Left lung (tissue), 10 donors: ENCODE data around the gene SPC24. TPM values are rescaled to one million over a fixed set of nuclear protein-coding genes. Genes with fewer than 3 reads are reported as not detected.
"Not testable (repeated sequence)": the region's sequence is repeated elsewhere in the genome, so short reads cannot be mapped to it uniquely, and the experiment has no call there.

Experiments used
- ATAC-seq: fragments of 200-7000 bp; cut with Tn5 transposase; one replicate; pipeline ENCODE4 v1.9.1; 2020; ENCODE audit warnings: moderate library complexity
- DNase-seq, 4 donors: peaks; one replicate each; pipeline ENCODE4 v3.0.0-alpha.2; 2013 to 2020
- H3K27ac ChIP-seq, 2 donors: fragments of 200-600 bp; sonication (generic) in 1 of 2; one replicate each; pipeline versions ENCODE4 v1.5.0 to v1.8.0; 2020 to 2021
- H3K27me3 ChIP-seq, 2 donors: fragments of 200-600 bp; sonication (generic) in 1 of 2; one replicate each; pipeline versions ENCODE4 v1.5.0 to v1.8.0; 2020 to 2021
- H3K36me3 ChIP-seq, 2 donors: fragments of 200-600 bp; sonication (generic) in 1 of 2; one replicate each; pipeline versions ENCODE4 v1.5.0 to v1.8.0; 2020 to 2021
- H3K4me1 ChIP-seq, 2 donors: fragments of 200-600 bp; one replicate each; pipeline ENCODE4 v1.8.0; 2021
- H3K4me3 ChIP-seq, 2 donors: fragments of 200-600 bp; sonication (generic) in 1 of 2; one replicate each; pipeline versions ENCODE4 v1.5.0 to v1.8.0; 2020 to 2021; ENCODE audit warnings: mild to moderate bottlenecking in 1 of 2
- H3K9me3 ChIP-seq, 2 donors: fragments of 200-600 bp; sonication (generic) in 1 of 2; one replicate each; pipeline versions ENCODE4 v1.5.0 to v1.8.0; 2020 to 2021
- CTCF ChIP-seq, 2 donors: fragments of 200-600 bp; sonication (generic) in 1 of 2; IDR thresholded peaks; one replicate each; pipeline versions ENCODE4 v1.5.0 to v1.8.0; 2021; ENCODE audit warnings: antibody characterized with exemption in 2 of 2
- intact Hi-C, 2 donors: fragments of 100-400 bp; cut with DNase I; formaldehyde crosslinking; loops; one replicate each; pipeline versions ENCODE4 v1.11.2 to v1.14.2; 2022
- polyA plus RNA-seq, 6 donors: library from polyadenylated mRNA; unstranded; fragments of 120-200 nt; gene quantifications; one replicate each; pipeline ENCODE4 v1.2.1, GENCODE V29; 2013; ENCODE audit not compliant: insufficient read length in 6 of 6
- total RNA-seq, 2 donors: library from RNA; stranded (reverse); fragmentation: NEBNext Ultra II Directional; extraction: Animal tissue kit (Norgen Biotek cat#: 25700); gene quantifications; one replicate each; pipeline ENCODE4 v1.2.1, GENCODE V29; 2021
- donor health status: DM: no; HTN: yes; CAD: no.
- donor health status: DM: no; HTN: no; CAD: no.

The SPC24 gene
- total and polyA plus RNA-seq, 8 donors = 5.4 to 40.2 (median 20.3) TPM

GRCh38 chr19:11145536-11145924 is 10.1 kb downstream of the SPC24 start:
- Histone ChIP-seq H3K4me1 (peaks cover 19 to 43% of the 10 kb centered on the region in 2 donors), H3K4me3 (no peak overlapping the region), H3K27ac (peak overlapping the region in 1 of 2 donors; percentile 48), H3K9me3 (no peaks in the 10 kb centered on the region), H3K27me3 (no peaks in the 10 kb centered on the region), H3K36me3 (peaks cover 0 to 15% of the 10 kb centered on the region in 2 donors)
- intact Hi-C loops = loop anchor here in 1 of 2 donors (10.0 kb wide), 1 partner anchor 49 kb away; the partner anchor contains the start of gene KANK2
- no peak for DNase-seq
- TF ChIP-seq CTCF (IDR thresholded peaks at IDR 0.05) = no peak
- ATAC-seq = no peak

GRCh38 chr19:11142528-11143171 is 12.9 kb downstream of the SPC24 start:
- peak overlapping the region; percentile 94 to 96 for H3K27ac ChIP-seq
- no peaks in the 10 kb centered on the region for H3K27me3 ChIP-seq
- TF ChIP-seq CTCF (IDR thresholded peaks at IDR 0.05) = no peak
- peaks cover 36 to 69% of the 10 kb centered on the region in 2 donors for H3K4me1 ChIP-seq
- no peak overlapping the region for H3K4me3 ChIP-seq
- ATAC-seq (peak; percentile 80), DNase-seq (peak; percentile 77 to 96 (median 92))
- no peaks in the 10 kb centered on the region for H3K9me3 ChIP-seq
- intact Hi-C loops = loop anchor here in 1 of 2 donors (10.0 kb wide), 1 partner anchor 52 kb away; the partner anchor contains the start of gene KANK2
- H3K36me3 ChIP-seq = peaks cover 0 to 15% of the 10 kb centered on the region in 2 donors

GRCh38 chr19:11141937-11142527 is 13.6 kb downstream of the SPC24 start:
- TF ChIP-seq CTCF (IDR thresholded peaks at IDR 0.05) = no peak
- intact Hi-C loops = loop anchor here in 1 of 2 donors (10.0 kb wide), 1 partner anchor 53 kb away; the partner anchor contains the start of gene KANK2
- ATAC-seq (no peak), DNase-seq (peak in 1 of 4 donors; percentile 46)
- H3K27me3 ChIP-seq = no peaks in the 10 kb centered on the region
- H3K36me3 ChIP-seq = peaks cover 0 to 15% of the 10 kb centered on the region in 2 donors
- H3K4me3 ChIP-seq = no peak overlapping the region
- no peaks in the 10 kb centered on the region for H3K9me3 ChIP-seq
- peak overlapping the region; percentile 94 to 96 for H3K27ac ChIP-seq
- peaks cover 41 to 75% of the 10 kb centered on the region in 2 donors for H3K4me1 ChIP-seq

GRCh38 chr19:11140896-11141295 is 14.7 kb downstream of the SPC24 start:
- H3K27me3 ChIP-seq = no peaks in the 10 kb centered on the region
- H3K36me3 ChIP-seq = peaks cover 0 to 7% of the 10 kb centered on the region in 2 donors
- no peak overlapping the region for H3K27ac ChIP-seq
- H3K4me3 ChIP-seq = no peak overlapping the region
- H3K9me3 ChIP-seq = no peaks in the 10 kb centered on the region
- no peak for TF ChIP-seq CTCF (IDR thresholded peaks at IDR 0.05)
- DNase-seq (no peak), ATAC-seq (no peak)
- intact Hi-C loops = loop anchor here in 1 of 2 donors (10.0 kb wide), 1 partner anchor 54 kb away; the partner anchor contains the start of gene KANK2
- peaks cover 41 to 86% of the 10 kb centered on the region in 2 donors for H3K4me1 ChIP-seq

GRCh38 chr19:11140023-11140538 is 15.5 kb downstream of the SPC24 start:
- ATAC-seq, DNase-seq, H3K36me3 ChIP-seq, H3K4me3 ChIP-seq, H3K27me3 ChIP-seq, H3K9me3 ChIP-seq: not testable (repeated sequence)
- Histone ChIP-seq H3K27ac (peak overlapping the region in 1 of 2 donors; percentile 84), H3K4me1 (peaks cover 41 to 86% of the 10 kb centered on the region in 2 donors)
- intact Hi-C loops = loop anchor here in 1 of 2 donors (10.0 kb wide), 1 partner anchor 55 kb away; the partner anchor contains the start of gene KANK2
